SK-N-SH (cell line): Measurements from ENCODE around the gene RHEBL1. TPM values are rescaled to one million over a fixed set of nuclear protein-coding genes. Genes with fewer than 3 reads are reported as not detected.

Experiments used
- CTCF ChIA-PET: fragments of 300-600, 350-600 bp; formaldehyde crosslinking; extraction: SDS; loops from one replicate; lab custom pipeline; 2021; lab: Yijun Ruan, JAX
- POLR2A ChIA-PET: fragments of 350-600 bp; sonication (Branson Sonifier 250); formaldehyde crosslinking; extraction: SDS; loops from one replicate; lab custom pipeline; 2020; ENCODE audit warnings: antibody characterized with exemption, inconsistent platforms; lab: Yijun Ruan, JAX
- DNase-seq: peaks from one replicate; pipeline ENCODE4 v3.0.0; 2012
- H2AFZ ChIP-seq: fragments of 200-600 bp; sonication (generic); 2 replicates; pipeline ENCODE4 v1.8.1; 2016; ENCODE audit warnings: antibody characterized with exemption, mild to moderate bottlenecking, low read depth
- H3F3A ChIP-seq: fragments of 200-600 bp; sonication (generic); replicated peaks from 2 replicates; pipeline ENCODE3; 2016; ENCODE audit warnings: antibody characterized with exemption, mild to moderate bottlenecking; ENCODE audit not compliant: insufficient read depth
- H3K27ac ChIP-seq, 2 experiments: fragments of 200-500 bp in 1 of 2; fragments of 200-600 bp in 1 of 2; sonication (Bioruptor generic) in 1 of 2; sonication (generic), shearing (Covaris generic) in 1 of 2; 2 replicates each; pipeline versions ENCODE4 v1.5.1 to v1.6.1; 2014 to 2016; ENCODE audit warnings: low read depth in 2 of 2, inconsistent platforms in 1 of 2, low read length in 1 of 2, mild to moderate bottlenecking in 1 of 2, mixed read lengths in 1 of 2
- H3K27me3 ChIP-seq: fragments of 200-600 bp; sonication (generic), shearing (Covaris generic); 2 replicates; pipeline ENCODE4 v1.6.1; 2016; ENCODE audit warnings: mixed run types; ENCODE audit not compliant: insufficient read depth
- H3K36me3 ChIP-seq, 2 experiments: fragments of 200-500 bp in 1 of 2; fragments of 200-600 bp in 1 of 2; sonication (Bioruptor generic) in 1 of 2; sonication (generic) in 1 of 2; replicated peaks in 1 of 2; 2 replicates each; pipeline versions ENCODE3 to v1.5.1; 2014 to 2016; ENCODE audit warnings: low read length in 1 of 2, mild to moderate bottlenecking in 1 of 2; ENCODE audit not compliant: insufficient read depth in 2 of 2, control insufficient read depth in 1 of 2
- H3K4me1 ChIP-seq, 2 experiments: fragments of 200-500 bp in 1 of 2; fragments of 200-600 bp in 1 of 2; sonication (Bioruptor generic) in 1 of 2; sonication (generic), shearing (Covaris generic) in 1 of 2; 2 replicates each; pipeline versions ENCODE4 v1.5.1 to v1.6.1; 2014 to 2016; ENCODE audit warnings: low read depth in 1 of 2, low read length in 1 of 2, mixed run types in 1 of 2; ENCODE audit not compliant: insufficient read depth in 2 of 2, control insufficient read depth in 1 of 2
- H3K4me2 ChIP-seq: fragments of 200-600 bp; sonication (generic), shearing (Covaris generic); 2 replicates; pipeline ENCODE4 v1.6.1; 2017; ENCODE audit warnings: mixed run types
- H3K4me3 ChIP-seq, 2 experiments: fragments of 200-500 bp in 1 of 2; fragments of 200-600 bp in 1 of 2; sonication (Bioruptor generic) in 1 of 2; sonication (generic), shearing (Covaris generic) in 1 of 2; 2 replicates each; pipeline versions ENCODE4 v1.5.1 to v1.8.1; 2014 to 2016; ENCODE audit warnings: low read depth in 2 of 2, inconsistent platforms in 1 of 2, low read length in 1 of 2, mild to moderate bottlenecking in 1 of 2, mixed read lengths in 1 of 2, moderate library complexity in 1 of 2
- H3K79me2 ChIP-seq: fragments of 200-600 bp; sonication (generic); 2 replicates; pipeline ENCODE4 v1.8.1; 2017; ENCODE audit warnings: mild to moderate bottlenecking; ENCODE audit not compliant: insufficient read depth
- H3K9ac ChIP-seq: fragments of 200-600 bp; sonication (generic); 2 replicates; pipeline ENCODE4 v1.6.1; 2017; ENCODE audit warnings: mixed run types
- H3K9me2 ChIP-seq: fragments of 200-600 bp; sonication (generic); 2 replicates; pipeline ENCODE4 v1.6.1; 2017; ENCODE audit warnings: mixed run types
- H3K9me3 ChIP-seq: fragments of 200-600 bp; sonication (generic); 2 replicates; pipeline ENCODE4 v1.6.1; 2017; ENCODE audit warnings: mixed run types, mild to moderate bottlenecking, moderate library complexity
- H4K20me1 ChIP-seq: fragments of 200-600 bp; sonication (generic); 2 replicates; pipeline ENCODE4 v1.6.1; 2017; ENCODE audit warnings: mild to moderate bottlenecking, mixed run types; ENCODE audit not compliant: insufficient read depth
- CHD2 ChIP-seq: fragments of 150-350 bp; IDR thresholded peaks from 2 replicates; pipeline ENCODE4 v1.6.1; 2018; ENCODE audit warnings: low read length; ENCODE audit not compliant: partially characterized antibody
- EP300 ChIP-seq, 2 experiments: IDR thresholded peaks; 2 replicates each; pipeline versions ENCODE4 v1.4.0 to v1.6.1; 2012; ENCODE audit warnings: borderline replicate concordance in 1 of 2, low read depth in 1 of 2, low read length in 1 of 2
- GATA2 ChIP-seq: sonication (generic); formaldehyde crosslinking; IDR thresholded peaks from 2 replicates; pipeline ENCODE4 v1.5.0; 2020; ENCODE audit warnings: mild to moderate bottlenecking, missing genetic modification reagents
- JUND ChIP-seq: IDR thresholded peaks from 2 replicates; pipeline ENCODE4 v1.4.0; 2012
- NRF1 ChIP-seq: IDR thresholded peaks from 2 replicates; pipeline ENCODE4 v1.6.1; 2012; ENCODE audit warnings: low read depth, mild to moderate bottlenecking, low read length
- POLR2AphosphoS5 ChIP-seq: IDR thresholded peaks from 2 replicates; pipeline ENCODE4 v1.6.1; 2012; ENCODE audit warnings: low read depth, low read length
- RAD21 ChIP-seq: IDR thresholded peaks from 2 replicates; pipeline ENCODE4 v1.6.1; 2012; ENCODE audit warnings: mild to moderate bottlenecking, low read length
- RCOR1 ChIP-seq: fragments of 150-350 bp; IDR thresholded peaks from 2 replicates; pipeline ENCODE4 v1.6.1; 2017; ENCODE audit warnings: antibody characterized with exemption, low read length
- SMC3 ChIP-seq: IDR thresholded peaks from 2 replicates; pipeline ENCODE4 v1.6.1; 2012; ENCODE audit warnings: low read depth, low read length, improper control_type of control experiment
- WGBS: methylation state at CpG from one replicate; pipeline ENCODE4 v1.1.6; 2017; ENCODE audit warnings: low lambda C conversion rate; 5-methylcytosine and 5-hydroxymethylcytosine counted together
- polyA plus RNA-seq, 3 experiments: library from polyadenylated mRNA; depleted of rRNA; stranded (reverse); fragments of >200 nt; gene quantifications; 2 replicates each; pipeline ENCODE4 v1.2.3, GENCODE V29; 2012
- TF ChIP-seq, protein P1 (sequence below): IDR thresholded peaks from 2 replicates; pipeline ENCODE4 v1.4.0; 2012; ENCODE audit warnings: low read depth
- TF ChIP-seq, protein P2 (sequence below): IDR thresholded peaks from 2 replicates; pipeline ENCODE4 v1.4.0; 2012; ENCODE audit warnings: low read depth, borderline replicate concordance

RHEBL1 gene
- polyA plus RNA-seq, 1 of the 3 experiments (the other 2 are of a cell fraction): 2.2 TPM

DNA sequence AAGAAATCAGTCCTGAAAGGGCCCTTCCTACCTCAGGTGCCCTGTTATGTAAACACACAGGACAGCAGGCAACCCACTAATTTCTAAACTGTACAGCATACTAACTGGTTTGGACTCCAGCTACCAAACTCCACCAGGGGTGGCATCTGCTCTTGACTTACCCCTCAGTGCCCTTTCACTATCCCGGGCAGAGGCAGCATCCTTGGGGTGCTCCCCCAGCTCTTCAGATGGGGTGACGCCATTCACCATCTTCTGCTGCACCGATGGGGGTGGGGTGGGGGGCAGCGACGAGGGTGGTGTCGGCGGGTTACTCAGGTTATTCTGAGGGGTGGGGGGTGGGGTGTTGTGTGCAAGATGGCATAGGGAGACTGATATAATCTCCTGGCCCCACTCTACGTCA, 39.7 kb downstream of the RHEBL1 start:
- H4K20me1 ChIP-seq: no peaks in the 10 kb centered on the region
- no peaks in the 10 kb centered on the region for H3K9me2 ChIP-seq
- H3F3A ChIP-seq: peaks cover 3% of the 10 kb centered on the region
- H3K4me1 ChIP-seq: no peaks in the 10 kb centered on the region
- H2AFZ ChIP-seq: no peak overlapping the region
- H3K9me3 ChIP-seq: no peaks in the 10 kb centered on the region
- H3K27ac ChIP-seq: no peak overlapping the region
- H3K27me3 ChIP-seq: no peaks in the 10 kb centered on the region
- WGBS: 100% methylated on average over 6 of the region's 8 CpGs
- TF ChIP-seq NRF1: no peak
- TF ChIP-seq, protein P1, sequence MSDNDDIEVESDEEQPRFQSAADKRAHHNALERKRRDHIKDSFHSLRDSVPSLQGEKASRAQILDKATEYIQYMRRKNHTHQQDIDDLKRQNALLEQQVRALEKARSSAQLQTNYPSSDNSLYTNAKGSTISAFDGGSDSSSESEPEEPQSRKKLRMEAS: no peak
- TF ChIP-seq SMC3: no peak
- TF ChIP-seq GATA2 (CRISPR knock-in tag): no peak
- TF ChIP-seq CHD2: no peak
- TF ChIP-seq RAD21: no peak
- TF ChIP-seq, protein P2, sequence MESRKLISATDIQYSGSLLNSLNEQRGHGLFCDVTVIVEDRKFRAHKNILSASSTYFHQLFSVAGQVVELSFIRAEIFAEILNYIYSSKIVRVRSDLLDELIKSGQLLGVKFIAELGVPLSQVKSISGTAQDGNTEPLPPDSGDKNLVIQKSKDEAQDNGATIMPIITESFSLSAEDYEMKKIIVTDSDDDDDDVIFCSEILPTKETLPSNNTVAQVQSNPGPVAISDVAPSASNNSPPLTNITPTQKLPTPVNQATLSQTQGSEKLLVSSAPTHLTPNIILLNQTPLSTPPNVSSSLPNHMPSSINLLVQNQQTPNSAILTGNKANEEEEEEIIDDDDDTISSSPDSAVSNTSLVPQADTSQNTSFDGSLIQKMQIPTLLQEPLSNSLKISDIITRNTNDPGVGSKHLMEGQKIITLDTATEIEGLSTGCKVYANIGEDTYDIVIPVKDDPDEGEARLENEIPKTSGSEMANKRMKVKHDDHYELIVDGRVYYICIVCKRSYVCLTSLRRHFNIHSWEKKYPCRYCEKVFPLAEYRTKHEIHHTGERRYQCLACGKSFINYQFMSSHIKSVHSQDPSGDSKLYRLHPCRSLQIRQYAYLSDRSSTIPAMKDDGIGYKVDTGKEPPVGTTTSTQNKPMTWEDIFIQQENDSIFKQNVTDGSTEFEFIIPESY: no peak
- no peak for TF ChIP-seq POLR2AphosphoS5
- TF ChIP-seq RCOR1: no peak
- H3K79me2 ChIP-seq: no peaks in the 10 kb centered on the region
- CTCF ChIA-PET: interaction anchor here (0.8 to 5.4 kb wide), 9 partner anchors 9 to 62 kb away, joined by 3 to 29 read pairs (median 3); partner anchors contain the start of genes KMT2D and PRKAG1
- DNase-seq: peak; percentile 17
- H3K36me3 ChIP-seq: peaks cover 45 to 92% of the 10 kb centered on the region in 2 experiments
- no peak overlapping the region for H3K4me3 ChIP-seq
- POLR2A ChIA-PET: interaction anchor here (0.6 to 1.6 kb wide), 4 partner anchors 9 to 71 kb away, joined by 3 to 5 read pairs (median 3); partner anchors contain the start of gene PRKAG1
- H3K4me2 ChIP-seq: no peak overlapping the region
- no peak overlapping the region for H3K9ac ChIP-seq

DNA sequence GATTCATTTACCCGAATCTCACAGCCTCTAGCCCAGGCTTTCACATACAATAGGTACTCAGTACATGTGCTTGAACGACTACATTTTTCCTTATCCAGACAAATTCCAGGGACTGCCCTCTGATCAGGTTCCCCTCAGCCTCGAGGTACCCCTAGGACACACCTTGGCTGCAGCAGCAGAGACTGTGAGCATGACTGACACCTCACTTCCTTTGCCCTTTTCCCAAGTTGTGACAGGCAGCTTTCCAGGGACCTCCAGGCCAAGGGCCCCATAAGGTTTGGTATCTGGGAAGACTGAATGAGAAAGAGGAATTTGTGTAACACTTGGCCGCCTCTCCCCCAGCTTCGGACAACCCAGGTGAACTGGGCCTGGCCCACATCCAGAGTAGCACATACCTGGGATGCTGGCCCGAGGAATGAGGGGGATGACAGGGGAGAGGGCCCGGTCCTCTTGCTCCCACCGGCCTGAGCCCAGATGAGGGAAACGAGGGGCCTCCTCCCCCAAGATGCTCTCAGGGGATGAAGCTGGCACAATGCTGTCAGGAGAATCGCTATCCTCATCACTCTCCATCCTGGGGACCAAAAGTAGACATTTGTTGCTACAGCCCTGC, 41.0 kb downstream of the RHEBL1 start:
- H3K9ac ChIP-seq: no peak overlapping the region
- peaks cover 9% of the 10 kb centered on the region for H3F3A ChIP-seq
- no peak for TF ChIP-seq EP300 (IDR thresholded peaks at IDR 0.05; ENCODE audit: borderline replicate concordance in 1 of 2, low read depth in 1 of 2, low read length in 1 of 2)
- no peak for TF ChIP-seq JUND
- no peak for TF ChIP-seq RAD21
- TF ChIP-seq, all 33 proteins: peak for 0
- Histone ChIP-seq H3K27me3 (no peaks in the 10 kb centered on the region), H3K4me1 (no peaks in the 10 kb centered on the region), H3K36me3 (peaks cover 43 to 92% of the 10 kb centered on the region in 2 experiments), H3K4me3 (no peak overlapping the region), H2AFZ (no peak overlapping the region), H4K20me1 (no peaks in the 10 kb centered on the region), H3K9me3 (no peaks in the 10 kb centered on the region), H3K4me2 (no peak overlapping the region), H3K27ac (no peak overlapping the region), H3K9me2 (no peaks in the 10 kb centered on the region), H3K79me2 (no peaks in the 10 kb centered on the region)
- POLR2A ChIA-PET: interaction anchor here (1.3 kb wide), 1 partner anchor 12 kb away, joined by 3 read pairs; no protein-coding TSS in a partner anchor
- CTCF ChIA-PET: interaction anchor here (1.1 to 2.6 kb wide), 2 partner anchors 15 to 105 kb away, joined by 3 to 18 read pairs; no protein-coding TSS in a partner anchor
- WGBS: 84% methylated on average over 10 of the region's 10 CpGs
- peak; percentile 20 for DNase-seq
